OCI-LY3 (cell line): ENCODE data around the gene UBE2E1.

Experiments used
- EZH2phosphoT487 ChIP-seq: fragments of 200-600 bp; shearing (Covaris generic); IDR thresholded peaks from 2 replicates; pipeline ENCODE4 v1.6.1; 2018; ENCODE audit warnings: antibody characterized with exemption, mixed run types, low read depth
- TF ChIP-seq, protein P1 (sequence below): fragments of 200-600, 300-600 bp; sonication (generic); IDR thresholded peaks from 2 replicates; pipeline ENCODE4 v1.5.1; 2014; ENCODE audit warnings: antibody characterized with exemption, low read length, low read depth

DNA sequence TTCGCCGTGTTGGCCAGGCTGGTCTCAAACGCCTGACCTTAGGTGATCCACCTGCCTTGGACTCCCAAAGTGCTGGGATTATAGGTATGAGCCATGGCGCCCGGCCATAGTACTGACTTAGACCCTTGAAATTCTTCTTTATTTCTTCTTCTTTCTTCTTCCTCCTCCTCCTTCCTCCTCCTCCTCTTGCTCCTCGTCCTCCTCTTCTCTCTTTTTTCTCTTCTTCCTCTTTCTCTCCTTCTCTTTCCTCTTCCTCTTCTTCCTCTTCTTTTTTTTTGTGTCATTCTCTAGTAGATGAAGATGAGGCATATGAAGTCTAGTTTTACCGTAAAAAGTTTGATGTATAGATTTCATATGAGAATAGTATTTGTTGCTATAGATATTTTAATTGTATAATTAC, 120.5 kb downstream of the UBE2E1 start:
- TF ChIP-seq, protein P1, sequence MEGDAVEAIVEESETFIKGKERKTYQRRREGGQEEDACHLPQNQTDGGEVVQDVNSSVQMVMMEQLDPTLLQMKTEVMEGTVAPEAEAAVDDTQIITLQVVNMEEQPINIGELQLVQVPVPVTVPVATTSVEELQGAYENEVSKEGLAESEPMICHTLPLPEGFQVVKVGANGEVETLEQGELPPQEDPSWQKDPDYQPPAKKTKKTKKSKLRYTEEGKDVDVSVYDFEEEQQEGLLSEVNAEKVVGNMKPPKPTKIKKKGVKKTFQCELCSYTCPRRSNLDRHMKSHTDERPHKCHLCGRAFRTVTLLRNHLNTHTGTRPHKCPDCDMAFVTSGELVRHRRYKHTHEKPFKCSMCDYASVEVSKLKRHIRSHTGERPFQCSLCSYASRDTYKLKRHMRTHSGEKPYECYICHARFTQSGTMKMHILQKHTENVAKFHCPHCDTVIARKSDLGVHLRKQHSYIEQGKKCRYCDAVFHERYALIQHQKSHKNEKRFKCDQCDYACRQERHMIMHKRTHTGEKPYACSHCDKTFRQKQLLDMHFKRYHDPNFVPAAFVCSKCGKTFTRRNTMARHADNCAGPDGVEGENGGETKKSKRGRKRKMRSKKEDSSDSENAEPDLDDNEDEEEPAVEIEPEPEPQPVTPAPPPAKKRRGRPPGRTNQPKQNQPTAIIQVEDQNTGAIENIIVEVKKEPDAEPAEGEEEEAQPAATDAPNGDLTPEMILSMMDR, result no peak
- no peak for TF ChIP-seq EZH2phosphoT487
